Fibroblast of villous mesenchyme (primary cell): ENCODE data around the gene PFKFB3. TPM values are rescaled to one million over a fixed set of nuclear protein-coding genes. Genes with fewer than 3 reads are reported as not detected.

Experiments used
- DNase-seq: peaks from one replicate; pipeline ENCODE4 v3.0.0-alpha.2; 2010; ENCODE audit warnings: low read depth
- H3K4me3 ChIP-seq: 2 replicates; pipeline ENCODE4 v1.5.1; 2011; ENCODE audit warnings: low read depth, mild to moderate bottlenecking, low read length
- CTCF ChIP-seq: IDR thresholded peaks from 2 replicates; pipeline ENCODE4 v1.5.1; 2012; ENCODE audit warnings: low read depth, mild to moderate bottlenecking, low read length; ENCODE audit not compliant: insufficient read depth
- total RNA-seq: library from RNA; depleted of rRNA; stranded (reverse); fragments of >200 nt; gene quantifications from 2 replicates; pipeline ENCODE4 v1.2.3, GENCODE V29; 2012

PFKFB3 gene
- total RNA-seq, 1 donor = 44.9 TPM

GRCh38 chr10:6270951-6271350, 68.2 kb downstream of the PFKFB3 start:
- no peak for TF ChIP-seq CTCF
- no peak overlapping the region for H3K4me3 ChIP-seq
- no peak for DNase-seq

GRCh38 chr10:6271663-6272062, 68.9 kb downstream of the PFKFB3 start:
- no peak overlapping the region for H3K4me3 ChIP-seq
- DNase-seq = no peak
- TF ChIP-seq CTCF = no peak

- no peak for DNase-seq
Measured at GRCh38 chr10:6272126-6272525, 69.4 kb downstream of the PFKFB3 start.

GRCh38 chr10:6273351-6273750, 70.6 kb downstream of the PFKFB3 start:
- TF ChIP-seq CTCF = no peak
- DNase-seq = no peak
- no peak overlapping the region for H3K4me3 ChIP-seq

More at GRCh38 chr10:6272126-6272525, 69.4 kb downstream of the PFKFB3 start:
- no peak overlapping the region for H3K4me3 ChIP-seq
- TF ChIP-seq CTCF = no peak

- TF ChIP-seq CTCF = no peak
- DNase-seq = peak; percentile 73
Measured at GRCh38 chr10:6274040-6274439, 71.3 kb downstream of the PFKFB3 start.

GRCh38 chr10:6274484-6274883, 71.8 kb downstream of the PFKFB3 start:
- no peak overlapping the region for H3K4me3 ChIP-seq
- no peak for TF ChIP-seq CTCF
- DNase-seq = no peak

More at GRCh38 chr10:6274040-6274439, 71.3 kb downstream of the PFKFB3 start:
- no peak overlapping the region for H3K4me3 ChIP-seq
